Stimulated activated CD8-positive, alpha-beta memory T cell treated with anti-CD3 and anti-CD28 coated beads, Interleukin-7, amount 100 ng/mL, for 24 hours (primary cell): ENCODE measurements around the gene VASH1.
A peak's percentile ranks its signal among the peaks of the same experiment; 100 is the strongest.

Experiments used
- DNase-seq: peaks from one replicate; pipeline ENCODE4 v3.0.0-alpha.2; 2020; ENCODE audit warnings: low read depth

The VASH1 gene

DNA sequence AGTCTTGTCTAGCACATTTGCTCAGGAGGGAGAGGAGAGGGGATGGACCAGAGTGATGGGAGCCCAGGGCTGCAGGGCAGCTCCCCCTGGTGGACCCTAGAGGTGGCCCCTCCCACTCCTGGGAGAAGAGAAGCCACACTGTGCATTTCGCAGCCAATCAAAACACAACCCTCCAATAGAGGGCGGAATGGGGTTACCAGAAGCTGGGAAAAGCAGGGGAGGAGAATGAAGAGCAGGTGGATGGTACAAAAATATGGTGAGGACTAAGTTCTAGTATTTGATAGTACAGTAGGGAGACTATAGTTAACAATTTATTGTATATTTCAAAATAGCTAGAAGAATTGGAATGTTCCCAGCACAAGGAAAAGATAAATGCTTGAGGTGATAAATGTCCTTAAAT, 23.6 kb downstream of the VASH1 start:
- DNase-seq: no peak

- no peak for DNase-seq
Measured at GRCh38 chr14:76786601-76787000, 25.3 kb downstream of the VASH1 start.

DNA sequence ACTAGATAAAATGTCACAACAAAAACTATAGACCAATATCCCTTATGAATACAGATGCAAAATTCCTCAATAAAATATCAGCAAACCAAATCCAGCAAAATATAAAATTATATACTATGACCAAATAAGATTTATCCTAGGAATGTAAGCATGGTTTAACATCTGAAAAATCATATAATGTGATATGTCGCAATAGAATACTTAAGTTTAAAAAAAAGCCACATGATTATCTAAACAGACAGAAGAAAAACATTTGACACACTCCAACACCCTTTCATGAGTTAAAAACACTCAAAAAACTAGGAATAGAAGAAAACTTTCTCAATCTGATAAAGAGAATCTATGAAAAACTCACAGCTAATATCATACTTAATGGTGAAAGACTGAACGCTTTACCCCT, 31.2 kb downstream of the VASH1 start:
- no peak for DNase-seq

DNA sequence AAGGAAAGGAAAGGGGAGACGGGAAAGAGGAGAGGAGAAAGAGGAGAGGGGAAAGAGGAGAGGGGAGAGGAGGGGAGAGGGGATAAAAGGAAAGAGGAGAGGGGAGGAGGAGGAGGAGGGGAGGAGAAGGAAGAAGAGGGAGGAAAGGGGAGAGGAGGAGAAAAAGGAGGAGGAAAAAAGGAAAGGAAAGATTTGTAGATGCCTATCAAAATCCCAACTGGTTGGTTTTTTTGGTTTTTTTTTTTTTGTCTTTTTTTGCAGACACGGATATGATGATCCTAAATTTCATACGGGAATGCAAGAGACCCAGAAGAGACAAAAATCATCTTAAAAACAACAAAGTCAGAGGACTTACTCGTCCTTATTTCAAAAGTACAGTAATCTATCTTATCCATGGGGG, 32.1 kb downstream of the VASH1 start:
- no peak for DNase-seq

DNA sequence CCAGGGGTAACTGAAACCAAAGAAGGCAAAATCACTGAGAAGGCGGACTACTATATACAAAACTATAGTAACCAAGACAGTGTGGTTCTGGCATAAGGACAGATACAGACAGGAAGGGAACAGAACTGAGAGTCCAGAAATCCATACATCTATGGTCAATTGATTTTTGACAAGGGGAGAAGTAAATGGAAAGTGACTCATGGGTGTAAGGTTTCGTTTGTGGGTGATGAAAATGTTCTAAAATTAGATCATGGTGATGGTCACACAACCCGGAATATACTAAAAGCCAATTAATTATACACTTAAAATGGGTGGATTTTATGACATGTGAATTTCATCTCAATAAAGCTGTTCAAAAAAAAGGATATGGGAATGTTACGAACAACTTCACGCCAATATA, 32.7 kb downstream of the VASH1 start:
- DNase-seq: no peak

- no peak for DNase-seq
Measured at GRCh38 chr14:76806446-76806845, 45.2 kb downstream of the VASH1 start.

GRCh38 chr14:76808011-76808410, 46.7 kb downstream of the VASH1 start:
- no peak for DNase-seq

GRCh38 chr14:76808990-76809389, 47.7 kb downstream of the VASH1 start:
- no peak for DNase-seq

- DNase-seq: no peak
Measured at GRCh38 chr14:76810525-76810924, 49.3 kb downstream of the VASH1 start.

DNA sequence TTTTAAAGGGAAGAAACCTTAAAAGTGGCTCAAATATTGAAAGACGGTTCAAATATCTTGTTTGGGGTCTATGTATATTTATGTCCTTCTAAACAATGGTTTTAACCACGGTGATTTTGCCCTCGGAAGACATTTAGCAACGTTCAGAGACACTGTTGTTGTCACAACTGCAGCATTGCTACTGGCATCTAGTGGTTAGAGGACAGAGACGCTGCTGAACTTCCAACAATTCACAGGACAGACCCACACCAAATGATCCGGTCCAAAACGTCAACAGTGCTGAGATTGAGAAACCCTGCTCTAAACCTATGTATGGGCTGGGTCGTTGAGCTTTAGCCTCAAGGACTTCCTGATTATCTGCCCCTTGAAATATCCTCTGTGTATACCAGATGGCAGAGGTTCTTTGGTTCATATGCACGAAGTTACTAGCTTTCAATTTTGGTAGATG, 49.7 kb downstream of the VASH1 start:
- no peak for DNase-seq

DNA sequence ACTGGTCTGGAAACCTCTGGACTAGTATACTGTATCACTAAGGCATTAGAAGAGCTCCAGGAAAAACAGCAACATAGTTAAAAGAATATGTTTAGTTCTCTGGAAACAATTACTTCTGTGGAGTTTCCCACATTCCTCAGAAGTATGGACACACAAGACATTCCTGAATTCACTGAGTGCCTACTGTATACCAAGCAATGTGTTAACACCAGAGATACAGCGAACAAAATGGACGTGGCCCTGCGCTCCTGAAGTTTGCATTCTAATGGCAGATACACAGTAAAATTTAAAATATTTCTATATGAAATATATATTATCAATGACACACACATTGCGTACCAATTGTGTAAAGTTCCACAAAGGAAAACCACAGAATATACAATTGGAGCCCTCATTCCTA, 50.3 kb downstream of the VASH1 start:
- DNase-seq: no peak

GRCh38 chr14:76812093-76812421, 50.8 kb downstream of the VASH1 start:
- no peak for DNase-seq

GRCh38 chr14:76812422-76813383, 51.4 kb downstream of the VASH1 start, which contains the start of gene ANGEL1:
ANGEL1 (minus strand) TSS chr14:76812882; CDS start chr14:76812827, 55 bp downstream.
- DNase-seq: peak; percentile 96

DNA sequence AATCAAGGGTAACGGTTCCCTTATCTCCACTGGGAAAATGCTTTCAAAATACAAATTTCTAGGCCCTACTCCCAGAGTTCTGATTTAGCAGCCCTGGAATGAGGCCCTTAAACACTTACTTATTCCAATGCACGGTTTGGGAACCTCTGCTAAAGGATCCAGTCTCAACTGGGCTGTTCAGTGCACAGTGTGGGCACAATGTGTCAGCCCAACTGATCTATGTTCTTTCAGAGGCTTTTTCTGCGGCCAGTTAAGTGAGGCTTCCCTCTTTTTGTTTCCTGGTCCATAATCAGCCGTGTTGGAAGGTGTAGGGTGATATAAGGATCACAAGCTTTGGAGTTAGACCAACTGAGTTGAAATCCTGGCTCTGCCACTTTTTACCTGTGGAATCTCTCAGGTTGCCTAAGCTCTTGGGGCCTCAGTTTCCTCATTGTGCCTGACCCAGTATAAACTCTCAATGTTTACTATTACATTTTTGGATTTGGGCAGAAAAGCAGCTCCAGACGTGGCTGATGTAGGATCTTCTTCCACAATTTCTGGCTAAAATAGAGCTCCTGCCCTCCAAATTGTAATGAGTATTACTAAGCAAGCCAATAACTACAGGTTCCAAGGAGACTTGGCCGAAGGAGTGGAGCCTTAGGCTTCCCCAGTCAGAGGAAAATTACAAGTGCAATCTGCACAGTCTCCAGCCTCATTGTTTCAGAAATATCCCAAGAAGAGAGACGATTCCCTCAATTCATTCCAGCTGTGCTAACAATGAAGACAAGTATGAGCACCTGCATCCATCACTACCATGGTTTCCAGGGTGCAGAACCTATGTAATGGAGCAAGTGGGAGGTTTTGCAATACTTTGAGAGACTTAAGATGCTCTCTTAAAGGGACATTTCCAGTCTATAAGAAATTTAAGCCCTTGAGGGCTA, 53.7 kb downstream of the VASH1 start:
- no peak for DNase-seq

DNA sequence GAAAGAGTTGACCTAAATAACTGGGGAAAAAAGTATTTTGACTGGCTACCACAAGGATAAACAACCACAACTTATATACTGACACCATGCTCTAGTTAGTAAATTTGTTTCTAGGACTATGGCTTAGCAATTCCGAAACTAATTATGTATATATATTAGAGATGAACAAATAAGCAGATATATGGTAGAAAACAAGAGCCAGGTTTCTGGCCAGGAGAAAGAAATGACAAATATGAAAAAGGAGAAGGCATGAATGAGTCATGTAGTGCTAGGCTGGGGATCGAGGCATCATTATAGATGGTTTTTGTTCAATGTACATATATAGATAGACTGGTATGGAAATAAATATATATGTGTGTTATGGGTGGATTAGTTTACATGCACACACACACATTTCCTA, 59.4 kb downstream of the VASH1 start:
- DNase-seq: no peak

DNA sequence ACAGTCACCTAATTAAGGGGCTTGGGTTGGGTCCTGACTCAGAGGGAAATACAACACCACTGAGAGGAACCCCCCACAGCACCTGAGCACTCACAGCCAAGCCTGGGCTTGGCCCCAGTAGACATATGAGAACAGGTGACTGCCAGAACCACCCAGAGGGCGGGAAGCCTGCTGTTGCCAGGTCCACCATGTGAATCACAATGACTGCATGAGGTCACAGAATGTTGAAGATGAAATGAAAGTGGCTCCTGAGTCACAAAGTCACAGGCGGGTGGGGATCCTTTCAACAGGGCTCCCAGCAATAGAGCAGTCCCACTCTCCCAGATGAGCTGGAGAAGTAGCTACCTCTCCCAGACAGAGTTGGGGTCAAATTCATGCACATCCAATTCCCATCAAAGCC, 64.9 kb downstream of the VASH1 start, which contains the start of gene LRRC74A:
LRRC74A (plus strand) TSS at position 287 of the 400 bp plus-strand sequence. CDS start 290 bp downstream, outside the sequence.
- no peak for DNase-seq

GRCh38 chr14:76827696-76828296, 66.5 kb downstream of the VASH1 start:
- DNase-seq: no peak

DNA sequence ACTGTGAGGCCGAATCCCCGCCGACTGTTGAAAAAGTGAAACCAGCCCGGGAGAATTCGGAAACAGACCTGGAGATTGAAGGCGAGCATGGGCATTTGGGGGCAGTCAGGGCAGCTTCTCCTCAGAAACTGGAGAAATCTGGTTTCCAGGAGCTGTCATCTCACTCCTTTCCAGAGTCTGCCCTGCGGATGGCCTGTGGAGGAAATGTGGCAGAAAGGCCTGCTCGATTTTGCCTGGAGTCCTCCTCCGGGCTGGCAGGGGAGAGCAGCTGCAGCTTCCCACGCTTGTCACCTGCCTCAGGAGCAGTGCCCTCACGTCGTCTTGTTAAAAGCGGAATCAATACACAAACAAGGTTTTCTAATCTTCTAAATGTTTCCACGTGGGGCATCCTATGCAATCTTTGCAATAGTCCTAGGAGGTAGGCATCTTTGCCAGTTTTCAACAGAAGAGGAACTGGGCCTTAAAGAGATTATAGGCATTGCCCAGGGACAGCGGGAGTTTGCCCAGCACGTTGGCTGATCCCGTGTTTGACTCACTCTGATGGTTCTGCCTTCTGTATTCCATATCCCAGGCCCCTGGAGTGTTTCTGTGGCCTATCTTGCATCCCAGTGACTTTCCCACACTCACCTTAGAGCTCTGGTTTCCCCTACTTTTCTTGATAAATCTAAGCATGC, 67.2 kb downstream of the VASH1 start:
- no peak for DNase-seq

GRCh38 chr14:76829013-76829365, 67.7 kb downstream of the VASH1 start:
- no peak for DNase-seq

- no peak for DNase-seq
Measured at GRCh38 chr14:76829650-76830421, 68.6 kb downstream of the VASH1 start.

DNA sequence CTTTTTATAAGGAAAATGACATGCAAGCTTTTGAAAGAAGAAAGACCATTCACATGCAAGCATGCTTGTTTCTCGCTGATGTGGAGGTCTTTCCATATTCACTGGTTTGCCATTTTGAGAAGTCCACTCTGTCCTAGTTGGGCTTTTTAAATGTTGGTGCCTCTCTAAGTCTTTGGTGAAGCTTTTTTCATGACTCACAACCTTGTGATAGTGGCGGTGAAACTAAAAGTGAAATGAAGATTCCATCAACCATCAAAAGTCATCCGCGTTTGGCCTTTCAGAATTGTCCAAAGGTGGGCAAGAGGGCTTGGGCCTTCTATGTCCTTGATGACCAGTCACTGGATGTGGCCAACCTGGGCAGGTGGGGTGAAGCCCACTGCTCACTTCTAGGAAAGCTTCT, 69.3 kb downstream of the VASH1 start:
- DNase-seq: no peak
